Neural progenitor cell (in vitro differentiated cells): ENCODE results near the gene ADGRD1. TPM values are rescaled to one million over a fixed set of nuclear protein-coding genes. Genes with fewer than 3 reads are reported as not detected.

ENCODE experiments used
- DNase-seq: peaks from one replicate; pipeline ENCODE4 v3.0.0-alpha.2; 2016; ENCODE audit warnings: low spot score
- H2AFZ ChIP-seq: fragments of 200-600 bp; sonication (generic); replicated peaks from 2 replicates; pipeline ENCODE4 v1.6.1; 2016; ENCODE audit warnings: antibody characterized with exemption
- H3F3A ChIP-seq: fragments of 200-600 bp; sonication (generic); 2 replicates; pipeline ENCODE4 v1.6.1; 2016; ENCODE audit warnings: antibody characterized with exemption, low read depth
- H3K27ac ChIP-seq: fragments of 200-600 bp; sonication (generic); 2 replicates; pipeline ENCODE4 v1.5.1; 2016; ENCODE audit warnings: mild to moderate bottlenecking
- H3K27me3 ChIP-seq: fragments of 200-600 bp; sonication (generic); 2 replicates; pipeline ENCODE4 v1.6.1; 2016; ENCODE audit warnings: mild to moderate bottlenecking, moderate library complexity
- H3K36me3 ChIP-seq: fragments of 200-600 bp; sonication (generic); 2 replicates; pipeline ENCODE4 v1.5.1; 2016
- H3K4me1 ChIP-seq: fragments of 200-600 bp; sonication (generic); 2 replicates; pipeline ENCODE4 v1.6.1; 2016; ENCODE audit warnings: mixed run types
- H3K4me2 ChIP-seq: fragments of 200-600 bp; sonication (generic); 2 replicates; pipeline ENCODE4 v1.6.1; 2016
- H3K4me3 ChIP-seq: fragments of 200-600 bp; sonication (generic); 2 replicates; pipeline ENCODE4 v1.5.1; 2016
- H3K79me2 ChIP-seq: fragments of 200-600 bp; sonication (generic); 2 replicates; pipeline ENCODE4 v1.6.1; 2016; ENCODE audit warnings: low read depth
- H3K9ac ChIP-seq: fragments of 200-600 bp; sonication (generic); 2 replicates; pipeline ENCODE4 v1.6.1; 2016
- H3K9me3 ChIP-seq: fragments of 200-600 bp; sonication (generic); 2 replicates; pipeline ENCODE4 v1.5.1; 2016; ENCODE audit warnings: low read depth
- H4K20me1 ChIP-seq: fragments of 200-600 bp; sonication (generic); 2 replicates; pipeline ENCODE4 v1.6.1; 2016; ENCODE audit warnings: low read depth
- H3K27ac Mint-ChIP-seq: 3 replicates; pipeline ENCODE4 v1.8.0; 2021; ENCODE audit warnings: mixed read lengths
- H3K27me3 Mint-ChIP-seq: 2 replicates; pipeline ENCODE4 v1.8.0; 2022; ENCODE audit warnings: low read depth, mild to moderate bottlenecking, inconsistent platforms, moderate library complexity, mixed read lengths; ENCODE audit not compliant: insufficient read depth
- H3K36me3 Mint-ChIP-seq: 3 replicates; pipeline ENCODE4 v1.8.0; 2021; ENCODE audit warnings: mixed read lengths
- H3K4me1 Mint-ChIP-seq: 3 replicates; pipeline ENCODE4 v1.8.0; 2021; ENCODE audit warnings: mixed read lengths
- H3K4me3 Mint-ChIP-seq: 3 replicates; pipeline ENCODE4 v1.8.0; 2021; ENCODE audit warnings: mild to moderate bottlenecking, moderate library complexity, mixed read lengths
- H3K9me3 Mint-ChIP-seq: 3 replicates; pipeline ENCODE4 v1.8.0; 2020; ENCODE audit warnings: mixed read lengths
- EZH2 ChIP-seq: fragments of 200-600 bp; sonication (generic); IDR thresholded peaks from 2 replicates; pipeline ENCODE4 v1.6.1; 2017; ENCODE audit warnings: antibody characterized with exemption, mild to moderate bottlenecking, moderate library complexity
- EZH2phosphoT487 ChIP-seq: fragments of 200-600 bp; sonication (generic); IDR thresholded peaks from 2 replicates; pipeline ENCODE4 v1.6.1; 2017; ENCODE audit warnings: antibody characterized with exemption
- total RNA-seq: library from RNA; depleted of rRNA; stranded (reverse); fragments of >200 nt; gene quantifications from 2 replicates; pipeline ENCODE4 v1.2.3, GENCODE V29; 2015; ENCODE audit warnings: low replicate concordance
- TF ChIP-seq, protein P1 (sequence below): fragments of 200-600 bp; sonication (generic); IDR thresholded peaks from 2 replicates; pipeline ENCODE4 v1.5.1; 2017; ENCODE audit warnings: antibody characterized with exemption, mild to moderate bottlenecking

The ADGRD1 gene
- total RNA-seq, 1 donor from 2014 or later = not detected

- Mint-ChIP-seq H3K27ac (no peak overlapping the region), H3K27me3 (no peaks in the 10 kb centered on the region), H3K9me3 (no peaks in the 10 kb centered on the region), H3K4me1 (peaks cover 29% of the 10 kb centered on the region), H3K36me3 (no peaks in the 10 kb centered on the region), H3K4me3 (no peak overlapping the region)
- Histone ChIP-seq H3K9me3 (no peaks in the 10 kb centered on the region), H3K79me2 (no peaks in the 10 kb centered on the region), H3F3A (no peaks in the 10 kb centered on the region), H3K4me1 (peaks cover 7% of the 10 kb centered on the region), H3K27me3 (no peaks in the 10 kb centered on the region), H3K4me3 (no peak overlapping the region), H3K36me3 (no peaks in the 10 kb centered on the region), H3K4me2 (no peak overlapping the region), H3K9ac (no peak overlapping the region), H2AFZ (no peak overlapping the region), H3K27ac (no peak overlapping the region), H4K20me1 (no peaks in the 10 kb centered on the region)
- no peak for DNase-seq
- TF ChIP-seq, protein P1, sequence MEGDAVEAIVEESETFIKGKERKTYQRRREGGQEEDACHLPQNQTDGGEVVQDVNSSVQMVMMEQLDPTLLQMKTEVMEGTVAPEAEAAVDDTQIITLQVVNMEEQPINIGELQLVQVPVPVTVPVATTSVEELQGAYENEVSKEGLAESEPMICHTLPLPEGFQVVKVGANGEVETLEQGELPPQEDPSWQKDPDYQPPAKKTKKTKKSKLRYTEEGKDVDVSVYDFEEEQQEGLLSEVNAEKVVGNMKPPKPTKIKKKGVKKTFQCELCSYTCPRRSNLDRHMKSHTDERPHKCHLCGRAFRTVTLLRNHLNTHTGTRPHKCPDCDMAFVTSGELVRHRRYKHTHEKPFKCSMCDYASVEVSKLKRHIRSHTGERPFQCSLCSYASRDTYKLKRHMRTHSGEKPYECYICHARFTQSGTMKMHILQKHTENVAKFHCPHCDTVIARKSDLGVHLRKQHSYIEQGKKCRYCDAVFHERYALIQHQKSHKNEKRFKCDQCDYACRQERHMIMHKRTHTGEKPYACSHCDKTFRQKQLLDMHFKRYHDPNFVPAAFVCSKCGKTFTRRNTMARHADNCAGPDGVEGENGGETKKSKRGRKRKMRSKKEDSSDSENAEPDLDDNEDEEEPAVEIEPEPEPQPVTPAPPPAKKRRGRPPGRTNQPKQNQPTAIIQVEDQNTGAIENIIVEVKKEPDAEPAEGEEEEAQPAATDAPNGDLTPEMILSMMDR = no peak
- TF ChIP-seq EZH2 = no peak
- TF ChIP-seq EZH2phosphoT487 = no peak
Observed at GRCh38 chr12:131139363-131140068, 185.8 kb downstream of the ADGRD1 start.

DNA sequence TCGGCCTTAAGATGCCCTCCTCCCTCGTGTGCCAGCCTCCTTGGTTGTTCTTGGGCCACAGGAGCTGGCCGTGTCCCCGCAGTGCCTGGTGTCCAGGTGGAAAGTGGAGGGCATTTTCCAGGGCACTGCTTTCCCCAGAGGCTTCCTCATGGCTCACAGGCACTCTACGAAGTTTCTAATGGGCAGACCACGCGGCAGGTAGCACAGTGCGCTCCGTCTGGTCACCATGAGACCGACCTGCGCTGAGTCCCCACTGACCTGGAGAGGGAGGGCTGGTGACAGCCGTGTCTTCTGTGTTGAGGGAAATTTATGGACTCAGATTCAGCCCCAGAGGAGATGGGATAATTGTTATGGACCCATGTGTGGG is 186.3 kb downstream of the ADGRD1 start:
- Histone ChIP-seq H3K36me3 (no peaks in the 10 kb centered on the region), H3K27ac (no peak overlapping the region), H3K79me2 (no peaks in the 10 kb centered on the region), H3K4me3 (no peak overlapping the region), H3F3A (no peaks in the 10 kb centered on the region), H3K9ac (no peak overlapping the region), H3K4me2 (no peak overlapping the region), H4K20me1 (no peaks in the 10 kb centered on the region), H3K9me3 (no peaks in the 10 kb centered on the region), H2AFZ (no peak overlapping the region), H3K27me3 (no peaks in the 10 kb centered on the region), H3K4me1 (peaks cover 7% of the 10 kb centered on the region)
- Mint-ChIP-seq H3K36me3 (no peaks in the 10 kb centered on the region), H3K4me1 (peaks cover 29% of the 10 kb centered on the region), H3K27me3 (no peaks in the 10 kb centered on the region), H3K27ac (peak overlapping the region; percentile 50), H3K9me3 (no peaks in the 10 kb centered on the region), H3K4me3 (no peak overlapping the region)
- no peak for TF ChIP-seq EZH2phosphoT487
- TF ChIP-seq EZH2 = no peak
- TF ChIP-seq, protein P1 = no peak
- no peak for DNase-seq

- H3K9me3 Mint-ChIP-seq = no peaks in the 10 kb centered on the region
- no peaks in the 10 kb centered on the region for H3F3A ChIP-seq
- H4K20me1 ChIP-seq = no peaks in the 10 kb centered on the region
- H3K4me3 ChIP-seq = no peak overlapping the region
- TF ChIP-seq EZH2phosphoT487 = no peak
- TF ChIP-seq, protein P1 = no peak
- no peak for TF ChIP-seq EZH2
- H3K27ac ChIP-seq = no peak overlapping the region
- peak overlapping the region; percentile 50 for H3K27ac Mint-ChIP-seq
- H3K79me2 ChIP-seq = no peaks in the 10 kb centered on the region
- no peak overlapping the region for H2AFZ ChIP-seq
- no peak overlapping the region for H3K9ac ChIP-seq
- H3K4me1 Mint-ChIP-seq = peaks cover 29% of the 10 kb centered on the region
- peaks cover 7% of the 10 kb centered on the region for H3K4me1 ChIP-seq
- H3K27me3 ChIP-seq = no peaks in the 10 kb centered on the region
- no peak overlapping the region for H3K4me2 ChIP-seq
- H3K36me3 ChIP-seq = no peaks in the 10 kb centered on the region
- no peaks in the 10 kb centered on the region for H3K27me3 Mint-ChIP-seq
- no peaks in the 10 kb centered on the region for H3K9me3 ChIP-seq
- no peaks in the 10 kb centered on the region for H3K36me3 Mint-ChIP-seq
- no peak for DNase-seq
- no peak overlapping the region for H3K4me3 Mint-ChIP-seq
Observed at GRCh38 chr12:131140697-131141096, 187.0 kb downstream of the ADGRD1 start.
